Fibroblast of the aortic adventitia (primary cell): ENCODE measurements around the gene IRAK2. TPM values are rescaled to one million over a fixed set of nuclear protein-coding genes. Genes with fewer than 3 reads are reported as not detected.
A peak's percentile ranks its signal among the peaks of the same experiment; 100 is the strongest.

Experiments
- DNase-seq: peaks from one replicate; pipeline ENCODE4 v3.0.0-alpha.2; 2010; ENCODE audit warnings: low read depth
- H3K4me3 ChIP-seq: 2 replicates; pipeline ENCODE4 v1.5.1; 2011; ENCODE audit warnings: low read depth, mild to moderate bottlenecking, control low read depth, low read length, moderate library complexity
- total RNA-seq: library from RNA; depleted of rRNA; stranded (reverse); fragments of >200 nt; gene quantifications from 2 replicates; pipeline ENCODE4 v1.2.3, GENCODE V29; 2012; ENCODE audit warnings: low replicate concordance
- TF ChIP-seq, protein P1 (sequence below): IDR thresholded peaks from 2 replicates; pipeline ENCODE4 v1.5.1; 2011; ENCODE audit warnings: mild to moderate bottlenecking, low read length, control low read depth, inconsistent platforms; ENCODE audit not compliant: insufficient read depth

The IRAK2 gene
- total RNA-seq, 1 donor: 9.1 TPM

DNA sequence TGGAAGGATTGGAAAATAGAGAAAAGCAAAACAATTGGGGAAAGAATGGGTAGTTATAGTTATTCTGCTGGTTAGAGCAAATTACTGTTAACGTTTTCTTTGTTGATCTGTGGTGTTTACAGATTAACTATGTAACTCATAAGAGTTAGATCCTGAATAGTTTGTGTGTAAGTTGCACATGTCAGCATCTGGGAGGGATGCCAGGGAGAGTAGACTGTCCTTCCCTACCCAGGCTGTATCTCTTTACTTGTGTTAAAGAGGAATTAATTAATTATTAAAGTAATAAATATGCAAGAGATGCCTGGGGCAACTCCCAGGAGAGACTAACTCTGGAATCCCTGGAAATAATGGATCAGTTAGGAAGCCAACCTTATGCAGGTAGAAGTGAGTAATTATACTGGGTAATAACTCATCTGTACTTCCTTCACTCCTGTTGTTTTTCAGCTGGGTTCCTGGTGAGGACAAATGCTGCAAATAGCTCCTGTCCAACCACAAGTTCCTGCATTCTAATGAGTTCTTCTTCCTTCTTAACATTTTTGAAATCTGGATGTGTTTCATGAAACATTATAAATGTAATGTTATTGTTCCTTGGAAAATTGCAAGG is 109.1 kb downstream of the IRAK2 start:
- DNase-seq: peak; percentile 16
- H3K4me3 ChIP-seq: no peak overlapping the region
- TF ChIP-seq, protein P1, sequence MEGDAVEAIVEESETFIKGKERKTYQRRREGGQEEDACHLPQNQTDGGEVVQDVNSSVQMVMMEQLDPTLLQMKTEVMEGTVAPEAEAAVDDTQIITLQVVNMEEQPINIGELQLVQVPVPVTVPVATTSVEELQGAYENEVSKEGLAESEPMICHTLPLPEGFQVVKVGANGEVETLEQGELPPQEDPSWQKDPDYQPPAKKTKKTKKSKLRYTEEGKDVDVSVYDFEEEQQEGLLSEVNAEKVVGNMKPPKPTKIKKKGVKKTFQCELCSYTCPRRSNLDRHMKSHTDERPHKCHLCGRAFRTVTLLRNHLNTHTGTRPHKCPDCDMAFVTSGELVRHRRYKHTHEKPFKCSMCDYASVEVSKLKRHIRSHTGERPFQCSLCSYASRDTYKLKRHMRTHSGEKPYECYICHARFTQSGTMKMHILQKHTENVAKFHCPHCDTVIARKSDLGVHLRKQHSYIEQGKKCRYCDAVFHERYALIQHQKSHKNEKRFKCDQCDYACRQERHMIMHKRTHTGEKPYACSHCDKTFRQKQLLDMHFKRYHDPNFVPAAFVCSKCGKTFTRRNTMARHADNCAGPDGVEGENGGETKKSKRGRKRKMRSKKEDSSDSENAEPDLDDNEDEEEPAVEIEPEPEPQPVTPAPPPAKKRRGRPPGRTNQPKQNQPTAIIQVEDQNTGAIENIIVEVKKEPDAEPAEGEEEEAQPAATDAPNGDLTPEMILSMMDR: no peak

DNA sequence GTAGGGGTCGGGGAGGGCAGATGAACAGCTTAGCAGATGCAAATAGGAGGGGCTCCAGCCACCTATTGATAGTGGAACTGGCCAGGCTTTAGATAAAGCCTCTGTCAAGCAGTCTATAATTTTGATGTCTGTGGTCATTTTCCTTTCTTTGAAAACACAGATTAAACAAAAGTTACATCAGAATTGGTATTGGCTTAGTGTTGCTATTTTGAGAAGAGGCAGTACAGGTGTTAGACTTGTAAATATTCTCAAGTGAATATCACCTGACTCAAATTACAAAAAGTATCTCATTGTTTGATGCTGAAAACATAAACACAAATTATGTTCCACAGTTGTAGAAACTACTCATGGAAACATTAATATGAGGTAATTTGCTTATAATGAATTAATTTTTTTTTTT is 109.9 kb downstream of the IRAK2 start:
- DNase-seq: no peak
- H3K4me3 ChIP-seq: no peak overlapping the region
- TF ChIP-seq, protein P1: no peak

DNA sequence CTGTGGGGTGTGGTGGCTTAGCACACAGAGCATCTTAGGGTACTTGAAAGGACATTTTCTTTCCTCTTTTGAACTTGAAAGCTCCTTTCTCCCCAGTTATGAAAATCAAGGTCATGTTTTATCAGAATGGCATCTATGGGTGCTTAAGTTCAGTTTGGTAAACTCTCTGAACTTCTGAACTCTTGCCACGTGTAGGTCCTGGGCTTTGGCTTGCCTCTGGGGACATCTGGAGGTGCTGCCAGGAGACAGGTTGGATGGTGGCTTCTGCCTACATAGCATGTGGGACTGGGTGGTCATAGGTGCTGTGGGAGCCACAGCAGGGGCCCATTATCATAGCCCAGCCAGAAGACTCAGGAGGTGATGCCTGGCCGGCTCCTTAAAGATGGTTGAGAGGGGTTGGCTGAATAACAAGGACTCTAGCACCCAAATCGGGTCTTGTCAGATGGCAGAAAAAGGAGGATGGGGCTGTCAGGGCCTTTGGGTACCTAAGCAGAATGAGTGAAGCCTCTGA is 112.5 kb downstream of the IRAK2 start:
- H3K4me3 ChIP-seq: no peak overlapping the region
- TF ChIP-seq, protein P1: no peak
- DNase-seq: no peak

DNA sequence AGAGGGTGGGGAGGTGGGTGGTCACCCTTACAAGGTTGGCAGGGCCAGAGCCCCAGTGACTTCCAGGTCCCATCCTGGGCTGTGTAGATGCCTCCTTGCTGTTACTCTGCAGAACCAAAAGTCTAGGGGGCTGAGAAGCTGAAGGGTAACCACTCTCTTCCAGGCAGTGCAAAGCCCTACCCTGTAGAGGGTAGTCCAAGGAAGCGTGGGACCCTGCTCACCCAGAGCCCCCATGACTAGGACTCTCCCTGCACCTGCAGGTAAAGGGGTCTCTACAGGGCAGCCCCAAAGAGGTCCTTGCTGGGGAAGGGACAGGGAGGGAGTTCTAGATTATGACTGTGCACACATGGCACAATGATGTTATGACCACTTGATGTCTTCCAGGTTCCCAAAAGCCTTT is 113.8 kb downstream of the IRAK2 start:
- TF ChIP-seq, protein P1: no peak
- H3K4me3 ChIP-seq: no peak overlapping the region
- DNase-seq: no peak

DNA sequence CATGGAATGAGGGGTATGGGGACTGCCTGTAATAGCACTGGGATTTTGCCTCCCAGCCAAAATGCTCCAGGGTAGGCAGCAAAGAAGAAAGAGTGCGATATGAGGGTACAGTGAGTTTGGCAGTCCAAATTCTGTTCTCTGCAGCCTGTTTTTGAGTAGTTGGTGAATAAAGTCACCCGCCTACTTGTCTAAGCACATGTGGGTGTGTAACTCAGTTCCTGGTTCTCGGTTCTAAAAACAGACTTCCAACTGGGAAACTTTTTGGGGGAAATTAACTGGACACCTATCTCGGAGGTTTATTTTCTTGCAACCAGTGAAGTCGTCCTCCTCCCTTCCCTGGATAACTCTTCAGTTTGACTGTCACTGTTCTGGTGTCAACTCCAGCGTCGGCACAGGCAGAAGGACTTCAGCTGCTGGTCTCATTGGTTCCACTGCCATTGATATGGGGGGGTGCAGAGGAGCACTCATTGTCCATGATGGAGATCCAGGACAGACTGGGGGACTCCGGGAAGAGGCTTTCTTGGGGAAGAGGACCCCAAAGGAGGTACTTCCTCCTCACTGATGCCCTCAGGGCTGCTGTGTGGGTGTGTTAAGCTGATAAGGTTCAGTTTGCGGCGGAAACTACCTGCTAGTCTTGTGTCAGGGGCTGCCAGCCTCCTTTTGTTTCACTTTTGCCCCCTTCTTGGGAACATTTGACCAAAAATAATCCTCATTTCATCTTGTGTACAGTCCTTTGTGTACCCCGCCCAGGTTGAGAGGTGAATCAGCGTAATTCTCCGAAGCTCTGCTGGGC is 114.9 kb downstream of the IRAK2 start:
- no peak overlapping the region for H3K4me3 ChIP-seq
- TF ChIP-seq, protein P1: no peak
- no peak for DNase-seq

DNA sequence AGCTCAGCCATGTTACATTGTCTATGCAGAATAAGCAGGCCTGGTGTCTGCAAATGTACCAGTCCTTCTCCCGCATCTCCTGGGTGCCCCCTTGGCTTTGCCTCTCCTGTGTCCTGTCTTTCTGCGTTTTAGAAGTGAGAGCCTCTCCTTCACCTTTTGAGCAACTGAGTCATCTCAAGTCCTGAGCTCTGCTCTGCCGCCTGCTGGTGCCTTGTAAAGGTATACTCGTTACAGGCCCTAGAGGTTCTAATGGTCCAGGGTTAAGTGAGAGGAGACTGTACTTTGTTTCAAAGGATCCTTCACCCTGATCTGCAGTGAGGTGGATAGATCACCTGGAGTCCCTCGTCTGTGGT is 115.4 kb downstream of the IRAK2 start:
- DNase-seq: no peak
- TF ChIP-seq, protein P1: no peak
- H3K4me3 ChIP-seq: no peak overlapping the region
